HG03521 (cell line): ENCODE results near the gene PIK3C2A.
"Not testable (repeated sequence)": the region's sequence is repeated elsewhere in the genome, so short reads cannot be mapped to it uniquely, and the experiment has no call there.

Experiments used
- ATAC-seq: cut with Tn5 transposase; IDR thresholded peaks from one replicate; pipeline ENCODE4 v1.9.1; 2021; ENCODE audit warnings: mild to moderate bottlenecking, moderate library complexity; ENCODE audit not compliant: unreplicated experiment

Gene PIK3C2A

GRCh38 chr11:17207317-17208256, at the start of gene PIK3C2A:
TSS of gene PIK3C2A (minus strand) at chr11:17207986. CDS start at chr11:17169741, 38,245 bp downstream.
- peak; percentile 97 for ATAC-seq

- no peak for ATAC-seq
These were observed 49.4 kb upstream of the PIK3C2A start for GRCh38 chr11:17257196-17257595.

GRCh38 chr11:17256512-17256911, 48.7 kb upstream of the PIK3C2A start:
- ATAC-seq = no peak

- ATAC-seq = no peak
These were observed 44.9 kb upstream of the PIK3C2A start for GRCh38 chr11:17252704-17253103.

- no peak for ATAC-seq
These were observed 43.0 kb upstream of the PIK3C2A start for GRCh38 chr11:17250561-17251350.

- peak; percentile 84 for ATAC-seq
These were observed 36.3 kb upstream of the PIK3C2A start for GRCh38 chr11:17244046-17244445.

- ATAC-seq = not testable (repeated sequence)
These were observed 35.2 kb upstream of the PIK3C2A start for GRCh38 chr11:17242954-17243353.

- no peak for ATAC-seq
These were observed 33.0 kb upstream of the PIK3C2A start for GRCh38 chr11:17240780-17241179.

- not testable (repeated sequence) for ATAC-seq
These were observed 32.1 kb upstream of the PIK3C2A start for GRCh38 chr11:17239927-17240326.

- no peak for ATAC-seq
These were observed 30.6 kb upstream of the PIK3C2A start for GRCh38 chr11:17238377-17238776.

- ATAC-seq = no peak
These were observed 25.3 kb upstream of the PIK3C2A start for GRCh38 chr11:17233101-17233500.

- ATAC-seq = peak; percentile 84
These were observed 23.4 kb upstream of the PIK3C2A start for GRCh38 chr11:17230867-17231851.

GRCh38 chr11:17229481-17230152, 21.8 kb upstream of the PIK3C2A start:
- no peak for ATAC-seq

GRCh38 chr11:17228186-17228925, 20.6 kb upstream of the PIK3C2A start:
- not testable (repeated sequence) for ATAC-seq

- no peak for ATAC-seq
These were observed 16.9 kb upstream of the PIK3C2A start for GRCh38 chr11:17224727-17225126.

- ATAC-seq = no peak
These were observed 14.2 kb upstream of the PIK3C2A start for GRCh38 chr11:17221968-17222367.

GRCh38 chr11:17219016-17219415, 11.2 kb upstream of the PIK3C2A start:
- no peak for ATAC-seq

GRCh38 chr11:17218403-17218802, 10.6 kb upstream of the PIK3C2A start:
- ATAC-seq = no peak

GRCh38 chr11:17217401-17217800, 9.6 kb upstream of the PIK3C2A start:
- no peak for ATAC-seq
